Glutamatergic neuron (in vitro differentiated cells): ENCODE measurements around the gene SGSM2. TPM values are rescaled to one million over a fixed set of nuclear protein-coding genes. Genes with fewer than 3 reads are reported as not detected.

Experiments
- DNase-seq: peaks from one replicate; pipeline ENCODE4 v3.0.0; 2022
- H3K27ac Mint-ChIP-seq: one replicate; pipeline ENCODE4 v1.8.0; 2020; ENCODE audit warnings: mild to moderate bottlenecking, mixed read lengths, inconsistent platforms; ENCODE audit not compliant: unreplicated experiment
- H3K27me3 Mint-ChIP-seq: one replicate; pipeline ENCODE4 v1.8.0; 2020; ENCODE audit warnings: mild to moderate bottlenecking, moderate library complexity, mixed read lengths, inconsistent platforms; ENCODE audit not compliant: unreplicated experiment
- H3K36me3 Mint-ChIP-seq: one replicate; pipeline ENCODE4 v1.8.0; 2020; ENCODE audit warnings: mild to moderate bottlenecking, mixed read lengths, inconsistent platforms; ENCODE audit not compliant: unreplicated experiment
- H3K4me1 Mint-ChIP-seq: one replicate; pipeline ENCODE4 v1.8.0; 2020; ENCODE audit warnings: mild to moderate bottlenecking, low read depth, mixed read lengths, inconsistent platforms; ENCODE audit not compliant: unreplicated experiment
- H3K4me3 Mint-ChIP-seq: one replicate; pipeline ENCODE4 v1.8.0; 2020; ENCODE audit warnings: mild to moderate bottlenecking, mixed read lengths, inconsistent platforms; ENCODE audit not compliant: unreplicated experiment
- H3K9me3 Mint-ChIP-seq: one replicate; pipeline ENCODE4 v1.8.0; 2020; ENCODE audit warnings: mild to moderate bottlenecking, moderate library complexity, mixed read lengths, inconsistent platforms; ENCODE audit not compliant: unreplicated experiment
- CTCF ChIP-seq: fragments of 200-600 bp; sonication (generic); IDR thresholded peaks from one replicate; pipeline ENCODE4 v1.5.0; 2021; ENCODE audit not compliant: partially characterized antibody, unreplicated experiment
- total RNA-seq: library from RNA; stranded (reverse); fragmentation: NEBNext Ultra II Directional; extraction: Animal tissue kit (Norgen Biotek cat#: 25700); gene quantifications from one replicate; pipeline ENCODE4 v1.2.1, GENCODE V29; 2021; ENCODE audit not compliant: unreplicated experiment

The SGSM2 gene
- total RNA-seq, 1 donor from 2014 or later: 111 TPM

DNA sequence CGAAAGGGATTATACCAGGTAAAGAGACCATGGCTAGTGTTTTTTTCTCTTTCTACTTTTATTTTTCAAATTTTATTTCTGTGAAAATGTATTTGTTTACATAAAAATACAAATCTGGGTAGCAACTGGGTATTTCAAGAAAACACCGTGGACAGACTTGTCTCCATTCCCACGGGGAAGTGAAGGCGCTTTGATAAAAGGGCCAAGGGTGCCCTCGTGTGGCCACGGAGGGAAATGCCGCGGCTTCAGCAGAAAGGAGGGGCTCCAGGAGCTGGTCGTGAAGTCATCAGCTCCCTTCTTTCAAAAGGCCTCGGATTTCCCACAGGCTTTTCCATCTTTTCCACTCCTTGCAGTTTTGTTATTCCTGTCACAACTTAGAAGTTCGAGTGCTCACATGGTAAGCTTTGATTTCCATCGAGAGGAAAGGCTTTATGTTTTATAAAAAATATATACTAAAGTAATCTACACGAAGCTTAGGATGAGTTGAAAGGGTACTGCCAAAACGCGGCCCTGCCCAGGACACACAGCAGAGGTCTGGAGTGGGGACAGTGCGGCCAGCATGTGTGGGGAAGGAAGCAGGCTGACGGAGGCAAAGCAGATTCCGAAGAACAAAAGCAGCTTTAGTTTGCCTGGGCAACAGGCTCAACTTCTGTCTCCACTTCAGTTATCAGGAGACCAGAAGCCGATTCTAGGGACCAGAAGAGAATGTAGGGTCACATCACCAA, 78.9 kb downstream of the SGSM2 start:
- Mint-ChIP-seq H3K27me3 (peaks cover 2% of the 10 kb centered on the region), H3K4me3 (no peak overlapping the region), H3K36me3 (no peaks in the 10 kb centered on the region), H3K4me1 (peaks cover 37% of the 10 kb centered on the region), H3K27ac (peak overlapping the region; percentile 57), H3K9me3 (peaks cover 3% of the 10 kb centered on the region)
- peak; percentile 96 for TF ChIP-seq CTCF
- peak; percentile 93 for DNase-seq

- H3K27ac Mint-ChIP-seq: peak overlapping the region; percentile 64
- H3K9me3 Mint-ChIP-seq: no peaks in the 10 kb centered on the region
Observed at GRCh38 chr17:2418572-2418971, 81.3 kb downstream of the SGSM2 start.

GRCh38 chr17:2419486-2419885, 82.2 kb downstream of the SGSM2 start:
- Mint-ChIP-seq H3K9me3 (no peaks in the 10 kb centered on the region), H3K27ac (peak overlapping the region; percentile 33), H3K36me3 (no peaks in the 10 kb centered on the region), H3K27me3 (peaks cover 3% of the 10 kb centered on the region), H3K4me3 (peak overlapping the region; percentile 28), H3K4me1 (peaks cover 32% of the 10 kb centered on the region)
- no peak for DNase-seq
- no peak for TF ChIP-seq CTCF

More at GRCh38 chr17:2418572-2418971, 81.3 kb downstream of the SGSM2 start:
- H3K4me3 Mint-ChIP-seq: no peak overlapping the region
- peaks cover 34% of the 10 kb centered on the region for H3K4me1 Mint-ChIP-seq
- H3K36me3 Mint-ChIP-seq: no peaks in the 10 kb centered on the region
- H3K27me3 Mint-ChIP-seq: peaks cover 3% of the 10 kb centered on the region
- no peak for TF ChIP-seq CTCF
- no peak for DNase-seq

DNA sequence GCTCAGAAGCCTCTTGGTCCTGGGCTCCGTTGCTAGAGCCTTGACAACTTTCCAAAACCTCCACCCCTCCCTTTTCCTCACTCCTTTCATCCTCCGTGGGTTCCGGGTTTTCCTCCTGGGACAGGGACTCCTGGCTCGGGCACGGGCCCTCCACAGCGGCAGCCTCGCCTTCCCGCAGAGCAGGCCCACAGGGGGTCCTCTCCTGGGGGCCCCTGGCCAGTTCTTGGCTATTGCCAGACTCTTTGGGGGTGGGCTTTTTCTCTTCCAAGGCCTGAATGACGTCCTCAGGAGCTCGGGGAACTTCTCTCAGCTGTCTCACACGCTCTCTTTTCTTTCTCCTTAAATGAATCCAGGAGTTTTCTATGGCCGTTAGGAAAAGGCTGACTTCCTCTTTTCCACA, 82.9 kb downstream of the SGSM2 start:
- peaks cover 32% of the 10 kb centered on the region for H3K4me1 Mint-ChIP-seq
- peaks cover 3% of the 10 kb centered on the region for H3K27me3 Mint-ChIP-seq
- H3K36me3 Mint-ChIP-seq: no peaks in the 10 kb centered on the region
- no peaks in the 10 kb centered on the region for H3K9me3 Mint-ChIP-seq
- no peak for DNase-seq
- H3K4me3 Mint-ChIP-seq: peak overlapping the region; percentile 38
- no peak overlapping the region for H3K27ac Mint-ChIP-seq
- no peak for TF ChIP-seq CTCF
